NB4 (cell line): ENCODE measurements around the gene SEPTIN5.

Experiments used
- DNase-seq: peaks from one replicate; pipeline ENCODE4 v3.0.0; 2010; ENCODE audit warnings: low read depth
- H3K4me3 ChIP-seq: one replicate; pipeline ENCODE4 v1.5.1; 2011; ENCODE audit warnings: mild to moderate bottlenecking, low read depth, low read length, moderate library complexity
- CTCF ChIP-seq: IDR thresholded peaks from one replicate; pipeline ENCODE4 v1.5.1; 2012; ENCODE audit warnings: low read depth, low read length
- MAX ChIP-seq: IDR thresholded peaks from 2 replicates; pipeline ENCODE4 v1.6.1; 2011; ENCODE audit warnings: low read depth, low read length
- MYC ChIP-seq: IDR thresholded peaks from 2 replicates; pipeline ENCODE4 v1.6.1; 2011; ENCODE audit warnings: low read depth, low read length
- POLR2A ChIP-seq: IDR thresholded peaks from 2 replicates; pipeline ENCODE4 v1.6.1; 2011; ENCODE audit warnings: mild to moderate bottlenecking; ENCODE audit not compliant: insufficient read length; ENCODE audit errors: extremely low read depth

The SEPTIN5 gene

GRCh38 chr22:19741053-19741452 is 26.8 kb downstream of the SEPTIN5 start:
- no peak overlapping the region for H3K4me3 ChIP-seq
- no peak for TF ChIP-seq CTCF
- no peak for TF ChIP-seq POLR2A
- TF ChIP-seq MYC = no peak
- TF ChIP-seq MAX = no peak
- no peak for DNase-seq

GRCh38 chr22:19742160-19743066 is 28.1 kb downstream of the SEPTIN5 start:
- no peak for DNase-seq
- no peak overlapping the region for H3K4me3 ChIP-seq
- TF ChIP-seq POLR2A = no peak
- TF ChIP-seq CTCF = no peak
- no peak for TF ChIP-seq MYC
- no peak for TF ChIP-seq MAX

GRCh38 chr22:19743081-19743480 is 28.8 kb downstream of the SEPTIN5 start:
- TF ChIP-seq MAX = no peak
- no peak for TF ChIP-seq MYC
- no peak for TF ChIP-seq CTCF
- TF ChIP-seq POLR2A = no peak
- DNase-seq = no peak
- H3K4me3 ChIP-seq = no peak overlapping the region

- no peak overlapping the region for H3K4me3 ChIP-seq
- TF ChIP-seq POLR2A (no peak), MAX (no peak), MYC (no peak), CTCF (no peak)
- DNase-seq = no peak
Observed at GRCh38 chr22:19743651-19744050, 29.3 kb downstream of the SEPTIN5 start.

GRCh38 chr22:19744350-19745006 is 30.2 kb downstream of the SEPTIN5 start:
- no peak for DNase-seq
- no peak for TF ChIP-seq CTCF
- no peak for TF ChIP-seq MYC
- TF ChIP-seq POLR2A = no peak
- TF ChIP-seq MAX = no peak
- H3K4me3 ChIP-seq = no peak overlapping the region
